SKM-1 (cell line): ENCODE data around the gene HAX1.
"Not testable (repeated sequence)": the region's sequence is repeated elsewhere in the genome, so short reads cannot be mapped to it uniquely, and the experiment has no call there.

ENCODE experiments used
- DNase-seq: peaks from one replicate; lab custom pipeline; 2025; ENCODE audit not compliant: unreplicated experiment; lab: John Stamatoyannopoulos, UW

The HAX1 gene

DNA sequence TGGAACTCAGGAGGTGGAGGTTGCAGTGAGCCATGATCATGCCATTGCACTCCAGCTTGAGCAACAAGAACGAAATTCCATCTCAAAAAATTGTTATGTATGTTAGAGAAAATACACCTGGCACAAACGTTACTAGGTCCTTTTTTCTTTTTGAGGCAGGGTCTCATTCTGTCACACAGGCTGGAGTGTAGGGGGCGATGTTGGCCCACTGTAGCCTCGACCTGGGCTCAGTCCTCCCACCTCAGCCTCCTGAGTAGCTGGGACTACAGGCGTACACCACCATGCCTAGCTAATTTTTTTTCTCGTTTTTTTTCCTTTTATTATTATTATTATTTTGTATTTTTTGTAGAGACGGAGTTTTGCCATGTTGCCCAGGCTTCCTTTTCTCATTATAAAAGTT lies 4.4 kb downstream of the HAX1 start:
- DNase-seq: no peak

- not testable (repeated sequence) for DNase-seq
Measured at GRCh38 chr1:154287591-154287990, 15.2 kb downstream of the HAX1 start.

DNA sequence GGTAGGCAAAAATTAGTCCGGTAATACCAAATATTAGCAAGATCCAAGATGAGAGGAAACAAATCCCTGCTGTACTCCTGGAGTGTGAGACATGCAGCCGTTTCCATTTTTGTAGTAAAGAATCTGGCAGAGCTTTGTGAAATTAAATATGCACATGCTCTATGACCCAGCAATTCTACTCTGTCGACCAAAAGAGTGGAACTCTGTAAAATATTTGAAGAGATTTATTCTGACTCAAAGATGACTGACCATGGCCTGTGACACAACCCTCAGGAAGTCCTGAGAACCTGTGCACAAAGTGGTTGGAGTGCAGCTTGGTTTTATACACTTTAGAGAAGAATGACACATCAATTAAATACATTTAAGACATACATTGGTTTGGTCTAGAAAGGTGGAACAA lies 16.2 kb downstream of the HAX1 start:
- no peak for DNase-seq

- DNase-seq: no peak
Measured at GRCh38 chr1:154290921-154291320, 18.5 kb downstream of the HAX1 start.

DNA sequence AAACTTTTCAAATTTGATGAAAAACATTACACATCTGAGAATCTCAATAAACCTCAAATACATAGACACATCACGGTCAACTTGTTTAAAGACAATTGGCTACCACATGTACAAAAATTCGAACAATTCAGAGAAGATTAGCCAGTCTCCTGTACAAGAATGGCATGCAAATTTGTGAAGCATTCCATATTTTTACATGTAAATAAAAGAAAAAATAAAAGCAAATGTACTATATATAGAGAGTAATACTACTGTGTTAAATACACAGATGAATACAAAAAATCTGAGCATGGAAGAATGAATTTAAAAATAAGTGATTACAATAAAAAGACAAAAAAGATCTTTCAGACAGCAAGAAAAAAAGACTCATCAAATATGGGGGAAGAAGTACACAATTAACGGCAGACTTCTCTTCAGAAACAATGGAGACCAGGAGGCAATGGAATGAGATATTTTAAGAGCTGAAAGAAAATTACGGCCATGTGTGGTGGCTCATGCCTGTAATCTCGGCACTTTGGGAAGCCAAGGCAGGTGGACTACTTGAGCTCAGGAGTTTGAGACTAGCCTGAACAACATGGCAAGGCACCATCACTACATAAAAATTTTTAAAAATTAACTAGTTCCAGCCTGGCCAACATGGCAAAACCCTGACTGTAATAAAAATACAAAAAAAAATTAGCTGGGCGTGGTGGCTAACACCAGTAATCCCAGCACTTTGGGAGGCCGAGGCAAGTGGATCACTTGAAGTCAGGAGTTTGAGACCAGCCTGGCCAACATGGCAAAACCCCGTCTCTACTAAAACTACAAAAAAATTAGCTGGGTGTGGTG lies 23.2 kb downstream of the HAX1 start:
- DNase-seq: peak; percentile 51

GRCh38 chr1:154301582-154301981 lies 29.2 kb downstream of the HAX1 start:
- no peak for DNase-seq

GRCh38 chr1:154304664-154305337 lies 32.4 kb downstream of the HAX1 start:
- DNase-seq: no peak

GRCh38 chr1:154306151-154306550 lies 33.7 kb downstream of the HAX1 start:
- DNase-seq: no peak

DNA sequence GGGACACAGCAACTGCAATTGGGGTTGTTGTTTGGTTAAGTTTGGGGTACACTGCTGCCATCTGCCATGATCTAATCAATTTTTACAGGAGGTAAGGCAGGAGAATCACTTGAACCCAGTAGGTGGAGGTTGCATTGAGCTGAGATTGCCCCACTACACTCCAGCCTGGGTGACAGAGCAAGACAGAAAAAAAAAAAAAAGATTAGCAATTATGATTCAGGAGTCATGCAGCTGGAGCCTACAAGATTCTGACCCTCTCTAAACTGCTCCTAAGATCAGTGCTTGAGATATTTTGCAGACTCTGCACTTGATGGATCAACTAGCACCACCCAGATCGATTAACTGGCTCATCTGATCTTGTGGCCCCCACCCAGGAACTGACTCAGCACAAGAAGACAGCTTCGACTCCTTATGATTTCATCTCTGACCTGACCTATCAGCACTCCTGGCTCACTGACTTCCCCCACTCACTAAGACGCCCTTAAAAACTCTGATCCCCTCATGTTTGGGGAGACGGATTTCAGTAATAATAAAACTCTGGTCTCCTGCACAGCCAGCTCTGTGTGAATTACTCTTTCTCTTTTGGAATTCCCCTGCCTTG lies 35.3 kb downstream of the HAX1 start:
- DNase-seq: not testable (repeated sequence)

- not testable (repeated sequence) for DNase-seq
Measured at GRCh38 chr1:154309136-154309535, 36.7 kb downstream of the HAX1 start.

DNA sequence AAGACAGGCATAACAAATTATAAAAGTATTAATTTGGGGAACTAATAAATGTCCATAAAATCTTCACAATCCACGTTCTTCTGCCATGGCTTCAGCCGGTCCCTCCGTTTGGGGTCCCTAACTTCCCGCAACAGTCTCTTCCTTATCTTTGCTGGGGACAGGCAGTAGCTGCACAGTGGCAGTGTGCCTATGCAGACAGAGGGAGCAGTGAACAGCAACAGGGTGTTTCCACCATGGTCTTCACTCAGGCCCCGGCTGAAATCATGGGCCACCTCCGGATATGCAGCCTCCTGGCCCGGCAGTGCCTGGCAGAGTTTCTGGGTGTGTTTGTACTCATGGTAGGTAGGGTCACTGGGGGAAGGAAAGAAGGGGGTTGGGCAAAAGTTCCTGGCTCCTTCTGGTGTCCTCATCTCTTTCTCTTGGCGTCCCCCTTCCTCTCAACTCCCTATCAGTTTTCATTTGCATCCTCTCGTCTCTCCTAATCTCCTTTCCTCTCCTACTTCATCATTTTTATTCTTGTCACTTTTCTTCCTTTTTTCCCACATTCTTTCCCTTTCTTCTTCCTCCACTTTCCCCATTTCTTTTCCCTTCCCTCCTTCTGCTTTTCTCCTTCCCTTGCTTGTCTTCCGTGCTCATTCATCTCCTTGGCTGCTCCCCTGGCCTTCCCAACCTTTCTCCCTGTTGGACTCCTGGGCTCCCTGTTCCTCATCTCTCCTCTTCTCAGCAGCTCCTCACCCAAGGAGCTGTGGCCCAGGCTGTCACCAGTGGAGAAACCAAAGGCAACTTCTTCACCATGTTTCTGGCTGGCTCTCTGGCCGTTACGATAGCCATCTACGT lies 40.0 kb downstream of the HAX1 start:
- DNase-seq: not testable (repeated sequence)

- DNase-seq: no peak
Measured at GRCh38 chr1:154313066-154313356, 40.6 kb downstream of the HAX1 start.

DNA sequence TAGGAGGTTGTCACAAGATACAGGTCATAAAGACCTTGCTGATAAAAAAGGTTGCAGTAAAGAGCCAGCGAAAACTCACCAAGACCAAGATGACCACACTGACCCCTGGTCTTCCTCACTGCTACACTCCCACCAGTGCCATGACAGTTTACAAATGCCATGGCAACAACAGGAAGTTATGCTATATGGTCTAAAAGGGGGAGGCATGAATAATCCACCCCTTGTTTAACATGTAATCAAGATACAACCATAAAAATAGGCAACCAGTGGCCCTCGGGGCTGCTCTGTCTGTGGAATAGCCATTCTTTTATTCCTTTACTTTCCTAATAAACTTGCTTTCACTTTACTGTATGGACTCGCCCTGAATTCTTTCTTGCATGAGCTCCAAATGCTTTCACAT lies 41.8 kb downstream of the HAX1 start:
- not testable (repeated sequence) for DNase-seq

GRCh38 chr1:154316704-154317103 lies 44.3 kb downstream of the HAX1 start:
- DNase-seq: no peak

- no peak for DNase-seq
Measured at GRCh38 chr1:154318386-154318785, 46.0 kb downstream of the HAX1 start.

DNA sequence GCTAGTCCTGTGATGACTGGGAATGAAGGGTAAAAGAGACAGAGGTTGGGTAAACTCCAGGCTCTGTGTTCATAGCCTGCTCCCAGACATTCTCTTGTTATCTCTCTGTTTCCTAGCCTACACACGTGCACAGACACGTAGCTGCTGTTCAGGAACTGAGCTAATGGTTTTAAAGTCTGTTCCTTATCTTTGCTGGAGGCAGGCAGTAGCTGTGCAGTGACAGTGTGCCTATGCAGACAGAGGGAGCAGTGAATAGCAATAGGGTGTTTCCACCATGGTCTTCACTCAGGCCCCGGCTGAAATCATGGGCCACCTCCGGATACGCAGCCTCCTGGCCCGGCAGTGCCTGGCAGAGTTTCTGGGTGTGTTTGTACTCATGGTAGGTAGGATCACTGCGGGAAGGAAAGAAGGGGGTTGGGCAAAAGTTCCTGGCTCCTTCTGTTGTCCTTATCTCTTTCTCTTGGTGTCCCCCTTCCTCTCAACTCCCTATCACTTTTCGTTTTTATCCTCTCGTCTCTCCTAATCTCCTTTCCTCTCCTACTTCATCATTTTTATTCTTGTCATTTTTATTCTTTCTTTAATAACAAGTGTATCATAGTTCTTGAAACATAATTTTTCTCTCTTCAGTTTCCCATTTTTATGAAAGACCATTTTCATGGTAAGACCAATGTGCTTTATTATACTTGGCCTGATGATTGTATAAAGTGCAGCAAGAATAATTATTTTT lies 48.6 kb downstream of the HAX1 start, which contains the start of gene AQP10:
TSS of gene AQP10 (plus strand) at position 212 of the 727 bp plus-strand sequence. CDS start at position 275, 63 bp downstream.
- DNase-seq: no peak

DNA sequence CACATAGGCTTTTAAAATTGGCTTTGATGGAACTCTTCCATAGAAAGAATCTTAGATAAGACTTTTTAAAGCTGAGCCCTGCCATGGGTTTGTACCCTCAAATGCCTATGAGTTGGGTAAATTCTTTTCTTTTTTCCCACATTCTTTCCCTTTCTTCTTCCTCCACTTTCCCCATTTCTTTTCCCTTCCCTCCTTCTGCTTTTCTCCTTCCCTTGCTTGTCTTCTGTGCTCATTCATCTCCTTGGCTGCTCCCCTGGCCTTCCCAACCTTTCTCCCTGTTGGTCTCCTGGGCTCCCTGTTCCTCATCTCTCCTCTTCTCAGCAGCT lies 49.1 kb downstream of the HAX1 start:
- not testable (repeated sequence) for DNase-seq

GRCh38 chr1:154323493-154323892 lies 51.1 kb downstream of the HAX1 start:
- DNase-seq: no peak

DNA sequence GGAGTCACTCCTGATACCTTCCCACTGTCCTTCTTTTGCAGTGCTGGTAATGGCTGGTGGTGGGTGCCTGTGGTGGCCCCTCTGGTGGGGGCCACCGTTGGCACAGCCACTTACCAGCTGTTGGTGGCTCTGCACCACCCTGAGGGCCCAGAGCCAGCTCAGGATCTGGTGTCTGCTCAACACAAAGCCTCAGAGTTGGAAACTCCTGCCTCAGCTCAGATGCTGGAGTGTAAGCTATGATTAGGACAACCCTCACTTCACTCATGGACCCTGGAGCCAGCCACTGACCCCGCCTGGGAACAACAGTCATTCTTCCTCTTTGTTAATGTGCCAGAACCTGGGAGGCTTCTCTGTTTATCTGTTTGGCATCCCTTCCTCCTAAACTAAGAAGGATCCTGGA lies 51.8 kb downstream of the HAX1 start:
- DNase-seq: no peak

- DNase-seq: peak; percentile 76
Measured at GRCh38 chr1:154324669-154325582, 52.5 kb downstream of the HAX1 start, which contains the start of gene ATP8B2. Gene ATP8B2 (plus strand): TSS chr1:154325525. CDS start chr1:154328142, 2,617 bp downstream.
